GM12891 (cell line): ENCODE results near the gene DUS2.
"Not testable (repeated sequence)": the region's sequence is repeated elsewhere in the genome, so short reads cannot be mapped to it uniquely, and the experiment has no call there.

Experiments
- DNase-seq: peaks from one replicate; pipeline ENCODE4 v3.0.0; 2011; ENCODE audit warnings: low spot score; ENCODE audit not compliant: insufficient read length
- FAIRE-seq: peaks from 2 replicates; lab custom pipeline; 2011; peaks lifted over from hg19 to GRCh38; lab: Jason Lieb, UNC
- PAX5 ChIP-seq: IDR thresholded peaks from 2 replicates; pipeline ENCODE4 v1.6.1; 2011; ENCODE audit warnings: low read length, moderate library complexity, mild to moderate bottlenecking; ENCODE audit not compliant: insufficient read depth, severe bottlenecking
- POLR2A ChIP-seq: IDR thresholded peaks from 2 replicates; pipeline ENCODE4 v1.6.1; 2011; ENCODE audit warnings: low read depth, low read length, control low read depth
- POLR2AphosphoS5 ChIP-seq: IDR thresholded peaks from 2 replicates; pipeline ENCODE4 v1.6.1; 2011; ENCODE audit warnings: low read depth, low read length, control low read depth
- POU2F2 ChIP-seq: IDR thresholded peaks from 2 replicates; pipeline ENCODE4 v1.6.1; 2011; ENCODE audit warnings: low read depth, mild to moderate bottlenecking, control low read depth, low read length, moderate library complexity
- SPI1 ChIP-seq: IDR thresholded peaks from 2 replicates; pipeline ENCODE4 v1.6.1; 2011; ENCODE audit warnings: low read depth, low read length, control low read depth
- TAF1 ChIP-seq: IDR thresholded peaks from 2 replicates; pipeline ENCODE4 v1.6.1; 2011; ENCODE audit warnings: low read depth, low read length, control low read depth

Gene DUS2

DNA sequence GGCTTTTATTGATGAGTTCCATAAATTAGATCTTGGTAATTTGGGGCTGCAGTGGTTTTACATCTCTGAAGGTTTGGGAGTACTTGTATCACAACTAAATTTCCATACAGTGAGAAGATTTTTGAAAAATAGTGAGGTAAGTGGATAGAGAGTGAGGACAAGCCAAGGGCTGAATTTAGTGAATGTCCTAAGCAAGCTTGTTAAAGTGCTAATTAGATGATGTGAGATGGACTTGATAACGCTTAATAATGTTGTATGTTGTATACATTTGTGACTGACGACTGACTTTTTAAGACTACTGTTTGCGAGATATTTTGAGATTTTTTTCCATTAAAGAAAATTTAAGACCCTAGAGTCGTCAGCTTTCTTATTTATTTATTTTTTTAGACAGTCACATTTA lies 66.0 kb downstream of the DUS2 start:
- no peak for TF ChIP-seq POLR2AphosphoS5
- TF ChIP-seq TAF1 = no peak
- TF ChIP-seq POLR2A = no peak
- TF ChIP-seq SPI1 = no peak
- no peak for TF ChIP-seq POU2F2
- no peak for TF ChIP-seq PAX5
- FAIRE-seq (no peak), DNase-seq (no peak)

DNA sequence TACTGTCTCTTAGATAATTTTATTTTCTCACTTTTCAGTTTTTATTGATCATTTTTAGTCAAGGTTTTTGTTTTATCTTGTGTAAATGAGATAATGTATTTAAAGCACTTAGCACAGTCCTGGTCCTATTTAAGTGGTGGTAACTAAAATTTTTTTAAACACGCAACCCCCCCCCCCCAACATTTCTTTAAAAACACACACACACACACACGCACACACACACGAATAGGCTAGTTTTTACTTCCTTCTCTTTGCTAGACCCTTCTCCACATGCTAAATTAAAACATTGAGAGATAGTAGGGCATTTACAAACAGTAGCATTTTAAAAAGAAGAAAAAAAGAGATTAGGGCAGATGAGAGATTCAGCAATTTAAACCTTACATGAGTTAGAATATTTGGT lies 67.0 kb downstream of the DUS2 start:
- FAIRE-seq = no peak
- no peak for DNase-seq
- no peak for TF ChIP-seq PAX5
- TF ChIP-seq POLR2AphosphoS5 = no peak
- no peak for TF ChIP-seq POU2F2
- TF ChIP-seq POLR2A = no peak
- no peak for TF ChIP-seq SPI1
- TF ChIP-seq TAF1 = no peak

- DNase-seq = no peak
- TF ChIP-seq POLR2AphosphoS5 (no peak), PAX5 (no peak), TAF1 (no peak), POU2F2 (no peak), POLR2A (no peak), SPI1 (no peak)
- no peak for FAIRE-seq
These were observed 67.4 kb downstream of the DUS2 start for GRCh38 chr16:68090533-68090932.

- DNase-seq = no peak
- FAIRE-seq = peak; percentile 9
- TF ChIP-seq SPI1 (no peak), POLR2AphosphoS5 (no peak), POU2F2 (no peak), TAF1 (no peak), POLR2A (no peak), PAX5 (no peak)
These were observed 68.5 kb downstream of the DUS2 start for GRCh38 chr16:68091380-68092261.

GRCh38 chr16:68092275-68092674 lies 69.2 kb downstream of the DUS2 start:
- not testable (repeated sequence) for FAIRE-seq, DNase-seq

- no peak for TF ChIP-seq POU2F2
- no peak for TF ChIP-seq TAF1
- TF ChIP-seq PAX5 = no peak
- TF ChIP-seq POLR2AphosphoS5 = no peak
- no peak for TF ChIP-seq POLR2A
- no peak for TF ChIP-seq SPI1
- FAIRE-seq (peak; percentile 72), DNase-seq (no peak)
These were observed 70.9 kb downstream of the DUS2 start for GRCh38 chr16:68093816-68094613.

DNA sequence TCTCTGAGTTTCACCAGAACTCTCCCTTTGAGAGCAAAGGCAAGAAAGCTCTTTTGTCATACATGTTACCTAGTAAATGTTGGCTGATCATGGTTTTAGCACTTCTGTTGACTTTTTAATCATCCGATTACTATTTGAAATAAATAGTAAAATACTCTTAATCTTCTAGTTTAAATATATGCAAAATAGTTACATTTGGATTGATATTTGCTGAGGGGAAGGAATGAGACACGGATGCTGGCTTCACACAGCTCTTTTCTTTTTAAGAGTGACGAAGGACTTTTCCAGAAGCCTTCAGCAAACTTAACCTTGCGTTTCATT lies 71.5 kb downstream of the DUS2 start:
- TF ChIP-seq SPI1 = no peak
- TF ChIP-seq POLR2AphosphoS5 = no peak
- TF ChIP-seq PAX5 = no peak
- no peak for TF ChIP-seq POU2F2
- TF ChIP-seq TAF1 = no peak
- no peak for TF ChIP-seq POLR2A
- DNase-seq (no peak), FAIRE-seq (no peak)

DNA sequence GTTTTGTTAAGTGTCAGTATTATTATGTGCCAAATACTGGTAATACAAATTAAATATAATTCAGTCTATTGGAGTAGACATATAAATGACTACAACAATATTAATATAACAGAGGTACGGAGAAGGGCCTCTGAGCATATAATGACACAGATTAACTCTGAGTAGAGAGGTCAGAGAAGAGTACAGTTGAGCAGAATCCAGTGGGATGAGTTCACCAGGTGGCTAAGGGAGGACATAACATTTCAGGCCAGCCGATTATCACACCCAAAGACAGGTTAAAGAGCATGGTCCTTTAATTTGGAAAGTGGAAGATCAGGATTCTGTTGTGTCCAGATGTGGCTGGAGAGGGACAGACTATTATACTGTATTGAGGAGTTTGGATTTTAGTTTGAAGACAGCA lies 73.4 kb downstream of the DUS2 start:
- TF ChIP-seq SPI1 = no peak
- FAIRE-seq = no peak
- DNase-seq = no peak

DNA sequence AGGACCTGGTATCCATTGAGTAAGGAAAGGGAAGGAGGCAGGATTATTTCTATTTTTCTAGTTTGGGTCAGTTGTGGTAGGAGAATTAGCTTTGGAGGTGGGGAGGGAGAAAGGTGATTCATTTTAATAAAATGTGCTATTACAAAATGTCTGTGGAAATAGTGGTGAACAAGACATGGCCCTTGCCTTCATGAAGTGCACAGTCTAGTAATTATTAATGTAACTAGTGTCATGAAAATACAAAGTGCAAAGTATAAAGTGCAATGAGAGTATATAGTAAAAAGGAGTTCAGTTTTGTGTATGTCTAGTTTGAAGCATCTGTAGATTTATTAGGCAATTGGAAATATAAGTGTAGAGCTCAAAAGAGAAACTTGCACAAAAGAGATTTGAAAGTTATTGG lies 74.0 kb downstream of the DUS2 start:
- FAIRE-seq = no peak
- DNase-seq = no peak
- TF ChIP-seq POLR2A = no peak
- no peak for TF ChIP-seq SPI1
- no peak for TF ChIP-seq PAX5
- no peak for TF ChIP-seq TAF1
- no peak for TF ChIP-seq POU2F2
- no peak for TF ChIP-seq POLR2AphosphoS5

- FAIRE-seq (no peak), DNase-seq (no peak)
- TF ChIP-seq SPI1 (no peak), POLR2A (no peak), POLR2AphosphoS5 (no peak), PAX5 (no peak), POU2F2 (no peak), TAF1 (no peak)
These were observed 74.8 kb downstream of the DUS2 start for GRCh38 chr16:68097895-68098294.
